DMS79 treated with DMSO at 0.1 percent for 48 hours (cell line): ENCODE results near the gene BAIAP2.

Source experiments
- DNase-seq: peaks from one replicate; lab custom pipeline; 2025; lab: John Stamatoyannopoulos, UW

BAIAP2 gene

GRCh38 chr17:81090361-81091136, 55.6 kb downstream of the BAIAP2 start:
- DNase-seq = no peak

GRCh38 chr17:81091154-81091553, 56.2 kb downstream of the BAIAP2 start:
- no peak for DNase-seq

DNA sequence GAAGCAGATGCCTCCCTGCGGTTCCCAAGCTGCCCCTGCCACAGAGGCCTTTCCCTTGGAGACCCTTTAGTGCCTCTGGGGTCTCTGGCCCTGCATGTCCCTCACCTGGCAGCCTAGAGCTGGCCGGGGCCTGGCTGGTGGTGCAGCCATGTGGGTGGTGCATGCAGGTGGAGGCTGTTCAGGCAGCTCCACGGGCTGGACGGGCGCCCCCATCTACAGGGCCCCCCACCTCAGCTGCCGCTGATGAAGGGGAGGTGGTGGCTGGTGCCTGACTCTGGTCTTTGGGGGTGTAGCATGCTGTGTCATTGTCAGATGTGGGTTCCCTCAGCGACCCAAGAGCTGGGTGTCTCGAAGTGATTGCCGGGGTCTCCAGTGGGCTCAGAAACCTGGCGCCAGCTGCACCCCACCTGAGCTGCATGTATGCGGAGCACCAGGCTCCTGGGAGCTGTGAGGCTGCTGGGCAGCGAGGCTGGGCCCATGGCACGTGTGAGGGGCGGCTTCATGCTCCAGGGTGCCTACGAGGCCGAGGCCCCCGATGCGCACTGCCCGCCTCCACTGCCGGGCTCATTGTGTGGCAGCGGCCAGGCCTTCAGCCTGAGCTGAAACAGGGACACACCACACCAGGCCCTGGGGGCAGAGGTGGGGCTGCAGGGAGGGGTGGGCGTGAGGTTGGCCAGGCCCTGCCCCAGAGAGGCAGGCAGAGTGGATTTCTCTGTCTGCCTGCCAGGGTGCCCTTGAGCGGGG, 57.0 kb downstream of the BAIAP2 start:
- no peak for DNase-seq

GRCh38 chr17:81092518-81093095, 57.7 kb downstream of the BAIAP2 start:
- no peak for DNase-seq

DNA sequence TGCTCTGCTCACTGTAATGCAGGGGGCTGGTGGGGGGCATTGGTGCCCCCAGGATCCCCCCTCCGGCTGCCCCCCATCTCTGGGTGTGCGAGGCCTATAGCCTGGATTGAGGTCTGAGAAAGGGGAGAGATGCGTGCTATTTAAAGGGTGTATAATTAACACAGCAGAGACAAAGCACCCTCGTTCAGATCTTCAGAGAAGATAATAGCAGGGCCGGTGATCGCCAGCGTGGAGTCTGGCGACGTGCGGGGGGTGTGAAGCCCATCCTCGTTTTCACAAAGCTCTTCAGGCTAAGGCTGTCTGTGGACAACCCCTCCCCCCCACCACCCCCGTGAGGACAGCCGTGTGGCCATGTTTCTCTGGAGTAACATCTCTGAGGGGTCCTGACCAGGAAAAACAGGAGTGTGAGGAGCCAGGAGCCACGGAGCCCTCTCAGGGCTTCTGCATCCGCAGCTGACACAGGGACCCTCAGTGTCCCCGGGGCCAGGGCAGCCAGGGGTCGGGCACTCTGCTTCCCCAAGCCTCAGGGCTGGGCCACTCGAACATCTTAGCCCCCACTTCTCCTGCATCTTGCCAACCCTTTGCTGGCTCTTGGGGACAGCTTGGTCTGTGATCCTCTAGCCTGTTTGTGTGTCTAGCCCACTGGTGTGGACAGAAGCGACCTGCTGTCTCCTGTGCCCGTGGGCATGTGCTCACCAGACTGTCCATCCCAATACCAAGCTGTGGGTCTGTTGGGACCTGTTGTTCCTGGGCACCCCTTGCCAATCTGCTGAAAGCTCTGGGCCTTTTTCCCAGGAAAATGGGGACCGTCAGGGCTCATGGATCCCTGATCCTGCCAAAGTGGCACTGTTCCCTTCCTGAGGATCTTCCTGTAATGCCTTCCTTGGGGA, 58.9 kb downstream of the BAIAP2 start:
- DNase-seq = no peak

GRCh38 chr17:81094509-81095382, 59.8 kb downstream of the BAIAP2 start:
- DNase-seq = peak; percentile 63

- no peak for DNase-seq
Measured at GRCh38 chr17:81095383-81095762, 60.4 kb downstream of the BAIAP2 start.

DNA sequence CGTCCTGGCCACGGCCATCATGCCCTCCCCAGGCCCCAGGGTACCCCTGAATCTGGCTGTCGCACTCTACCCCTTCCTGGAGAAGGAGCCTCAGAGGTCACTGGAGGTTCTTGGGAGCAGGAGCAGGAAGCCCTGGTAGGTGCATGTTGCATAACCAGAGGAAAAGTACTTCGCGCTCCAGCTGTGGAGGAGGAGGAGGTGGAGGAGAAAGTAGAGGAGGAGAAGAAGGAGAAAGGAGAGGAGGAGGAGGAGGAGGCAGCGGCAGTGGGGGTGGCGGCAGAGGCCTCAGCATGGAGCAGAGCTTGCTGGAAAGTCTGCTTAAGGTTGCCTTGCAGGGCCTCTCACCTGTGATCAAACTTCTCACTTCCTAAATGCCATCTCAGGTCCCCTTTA, 61.8 kb downstream of the BAIAP2 start:
- no peak for DNase-seq

DNA sequence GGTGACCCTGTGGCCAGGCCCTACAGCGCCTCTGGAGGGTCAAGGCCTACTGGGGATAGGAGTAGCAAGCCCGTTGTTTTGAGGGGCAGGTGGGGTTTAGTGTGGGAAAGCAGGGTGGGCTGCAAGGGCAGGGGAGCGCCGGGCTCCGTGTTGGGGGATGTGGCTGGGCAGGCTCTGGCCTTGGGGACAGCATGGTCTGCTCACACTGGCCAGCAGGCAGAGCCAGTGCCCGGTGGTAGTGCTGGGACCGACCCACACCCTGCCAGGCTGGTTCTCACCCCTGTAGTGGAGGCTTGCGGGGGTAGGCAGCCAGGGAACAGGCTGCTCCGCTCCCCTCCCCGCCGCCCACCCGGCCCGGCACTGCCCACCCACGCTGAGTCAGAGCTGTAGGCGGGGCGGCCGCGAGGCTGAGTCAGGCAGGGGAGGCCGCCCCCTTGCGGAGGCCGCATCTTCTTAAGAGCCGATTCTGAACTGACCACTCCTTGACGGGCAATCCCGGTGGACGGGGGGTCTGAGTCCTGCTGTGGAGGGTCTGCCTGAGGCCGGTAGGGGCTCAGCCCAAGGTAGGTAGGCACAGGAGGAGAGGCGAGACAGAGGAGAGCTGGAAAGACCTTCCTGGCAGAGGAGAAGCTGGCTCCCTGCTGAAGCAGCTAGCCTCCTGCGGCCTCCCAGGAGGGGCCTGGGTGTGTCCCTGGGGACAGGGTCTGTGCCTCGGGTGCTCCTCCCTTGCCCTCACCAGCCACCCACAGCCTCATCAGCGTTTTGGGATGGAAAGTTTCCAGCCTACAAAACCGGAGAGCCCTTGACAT, 62.4 kb downstream of the BAIAP2 start:
- DNase-seq = no peak

GRCh38 chr17:81097943-81098308, 63.0 kb downstream of the BAIAP2 start:
- DNase-seq = no peak

DNA sequence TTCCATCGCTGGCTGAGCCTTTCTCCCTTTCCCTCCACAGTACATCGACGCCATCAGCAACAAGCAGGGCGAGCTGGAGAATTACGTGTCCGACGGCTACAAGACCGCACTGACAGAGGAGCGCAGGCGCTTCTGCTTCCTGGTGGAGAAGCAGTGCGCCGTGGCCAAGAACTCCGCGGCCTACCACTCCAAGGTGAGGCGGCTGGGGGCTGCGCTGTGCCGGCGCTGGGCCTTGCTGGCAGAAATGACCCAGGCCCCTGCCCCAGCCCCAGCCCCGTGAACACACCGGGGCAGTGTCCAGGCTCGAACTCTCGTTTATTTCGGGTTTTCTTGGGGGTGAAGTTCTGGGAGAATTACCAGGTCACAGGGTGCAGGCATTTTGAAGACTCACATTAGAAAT, 64.9 kb downstream of the BAIAP2 start:
- no peak for DNase-seq

GRCh38 chr17:81100668-81101067, 65.7 kb downstream of the BAIAP2 start:
- DNase-seq = no peak

DNA sequence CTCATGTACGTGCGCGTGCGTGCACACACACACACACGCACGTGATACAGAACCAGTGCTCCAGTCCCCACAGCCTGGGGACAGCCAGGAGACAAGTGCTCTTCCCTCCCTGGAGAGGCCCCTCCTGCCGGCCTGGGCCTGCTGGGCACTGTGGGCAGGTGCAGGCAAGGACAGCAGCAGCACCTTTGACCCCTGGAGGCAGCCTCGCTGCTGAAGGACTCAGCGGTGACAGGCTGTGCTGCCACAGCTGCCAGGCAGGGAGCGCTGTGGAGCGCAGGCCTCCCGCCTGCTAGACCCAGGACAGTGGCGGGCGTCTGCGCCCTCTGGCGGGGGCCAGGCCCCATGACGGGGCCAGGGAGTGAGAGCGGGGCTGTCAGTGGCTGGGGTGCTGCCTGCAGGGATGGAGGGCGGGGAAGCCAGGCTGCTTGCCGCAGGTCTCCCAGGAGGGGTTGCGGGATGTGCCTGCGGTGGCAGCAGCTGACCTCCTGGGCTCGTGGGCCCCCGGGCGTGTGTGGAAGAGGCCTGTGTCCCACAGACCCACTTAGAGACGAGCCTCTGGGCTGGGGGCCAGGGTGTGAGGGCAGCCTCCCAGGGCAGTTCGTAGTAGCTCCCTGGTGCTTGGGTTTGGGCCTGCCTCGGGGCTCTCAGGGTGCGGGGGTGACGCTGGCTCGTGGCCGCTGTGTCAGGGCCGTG, 66.8 kb downstream of the BAIAP2 start:
- no peak for DNase-seq

- DNase-seq = no peak
Measured at GRCh38 chr17:81102352-81102751, 67.4 kb downstream of the BAIAP2 start.

GRCh38 chr17:81102869-81103268, 67.9 kb downstream of the BAIAP2 start:
- DNase-seq = no peak

GRCh38 chr17:81103379-81103778, 68.4 kb downstream of the BAIAP2 start:
- DNase-seq = no peak

DNA sequence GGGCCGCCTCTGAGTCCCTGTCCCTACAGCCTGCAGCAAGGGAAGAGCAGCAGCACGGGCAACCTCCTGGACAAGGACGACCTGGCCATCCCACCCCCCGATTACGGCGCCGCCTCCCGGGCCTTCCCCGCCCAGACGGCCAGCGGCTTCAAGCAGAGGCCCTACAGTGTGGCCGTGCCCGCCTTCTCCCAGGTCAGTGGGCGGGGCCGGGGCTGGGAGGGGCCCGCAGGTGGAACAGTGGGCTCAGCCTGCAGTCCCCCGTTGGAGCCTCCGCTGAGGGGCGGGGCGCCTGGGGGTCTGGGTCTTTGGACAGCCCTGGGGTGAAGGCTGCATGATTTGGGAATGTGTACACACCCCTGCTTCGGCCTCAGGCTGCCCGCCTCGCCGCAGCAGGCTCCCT, 71.8 kb downstream of the BAIAP2 start:
- DNase-seq = no peak

DNA sequence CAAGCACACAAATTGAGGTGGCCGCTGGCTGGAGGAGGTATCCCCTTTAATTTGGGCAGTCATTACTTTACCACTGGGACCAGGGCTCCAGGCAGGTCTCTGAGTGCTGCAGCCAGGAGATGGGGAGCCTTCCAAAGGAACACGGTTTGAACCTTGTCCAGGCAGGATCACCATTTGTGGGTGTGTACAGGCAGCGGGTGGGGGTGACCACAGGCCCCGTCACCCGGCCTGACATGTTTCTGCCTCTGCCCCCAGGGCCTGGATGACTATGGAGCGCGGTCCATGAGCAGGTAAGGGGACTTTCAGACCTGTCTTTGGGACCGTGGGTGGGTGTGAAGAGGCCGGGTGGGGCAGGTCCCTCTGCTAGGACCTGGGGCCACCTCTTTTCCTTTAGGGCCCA, 73.3 kb downstream of the BAIAP2 start:
- no peak for DNase-seq

GRCh38 chr17:81109957-81110356, 75.0 kb downstream of the BAIAP2 start:
- no peak for DNase-seq
